HG03108 (cell line): ENCODE measurements around the gene TAF1C.
"Not testable (repeated sequence)": the region's sequence is repeated elsewhere in the genome, so short reads cannot be mapped to it uniquely, and the experiment has no call there.

ENCODE experiments used
- ATAC-seq: cut with Tn5 transposase; IDR thresholded peaks from one replicate; pipeline ENCODE4 v1.9.1; 2021; ENCODE audit warnings: moderate library complexity; ENCODE audit not compliant: unreplicated experiment

The TAF1C gene, protein sequence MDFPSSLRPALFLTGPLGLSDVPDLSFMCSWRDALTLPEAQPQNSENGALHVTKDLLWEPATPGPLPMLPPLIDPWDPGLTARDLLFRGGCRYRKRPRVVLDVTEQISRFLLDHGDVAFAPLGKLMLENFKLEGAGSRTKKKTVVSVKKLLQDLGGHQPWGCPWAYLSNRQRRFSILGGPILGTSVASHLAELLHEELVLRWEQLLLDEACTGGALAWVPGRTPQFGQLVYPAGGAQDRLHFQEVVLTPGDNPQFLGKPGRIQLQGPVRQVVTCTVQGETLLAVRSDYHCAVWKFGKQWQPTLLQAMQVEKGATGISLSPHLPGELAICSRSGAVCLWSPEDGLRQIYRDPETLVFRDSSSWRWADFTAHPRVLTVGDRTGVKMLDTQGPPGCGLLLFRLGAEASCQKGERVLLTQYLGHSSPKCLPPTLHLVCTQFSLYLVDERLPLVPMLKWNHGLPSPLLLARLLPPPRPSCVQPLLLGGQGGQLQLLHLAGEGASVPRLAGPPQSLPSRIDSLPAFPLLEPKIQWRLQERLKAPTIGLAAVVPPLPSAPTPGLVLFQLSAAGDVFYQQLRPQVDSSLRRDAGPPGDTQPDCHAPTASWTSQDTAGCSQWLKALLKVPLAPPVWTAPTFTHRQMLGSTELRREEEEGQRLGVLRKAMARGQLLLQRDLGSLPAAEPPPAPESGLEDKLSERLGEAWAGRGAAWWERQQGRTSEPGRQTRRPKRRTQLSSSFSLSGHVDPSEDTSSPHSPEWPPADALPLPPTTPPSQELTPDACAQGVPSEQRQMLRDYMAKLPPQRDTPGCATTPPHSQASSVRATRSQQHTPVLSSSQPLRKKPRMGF

DNA sequence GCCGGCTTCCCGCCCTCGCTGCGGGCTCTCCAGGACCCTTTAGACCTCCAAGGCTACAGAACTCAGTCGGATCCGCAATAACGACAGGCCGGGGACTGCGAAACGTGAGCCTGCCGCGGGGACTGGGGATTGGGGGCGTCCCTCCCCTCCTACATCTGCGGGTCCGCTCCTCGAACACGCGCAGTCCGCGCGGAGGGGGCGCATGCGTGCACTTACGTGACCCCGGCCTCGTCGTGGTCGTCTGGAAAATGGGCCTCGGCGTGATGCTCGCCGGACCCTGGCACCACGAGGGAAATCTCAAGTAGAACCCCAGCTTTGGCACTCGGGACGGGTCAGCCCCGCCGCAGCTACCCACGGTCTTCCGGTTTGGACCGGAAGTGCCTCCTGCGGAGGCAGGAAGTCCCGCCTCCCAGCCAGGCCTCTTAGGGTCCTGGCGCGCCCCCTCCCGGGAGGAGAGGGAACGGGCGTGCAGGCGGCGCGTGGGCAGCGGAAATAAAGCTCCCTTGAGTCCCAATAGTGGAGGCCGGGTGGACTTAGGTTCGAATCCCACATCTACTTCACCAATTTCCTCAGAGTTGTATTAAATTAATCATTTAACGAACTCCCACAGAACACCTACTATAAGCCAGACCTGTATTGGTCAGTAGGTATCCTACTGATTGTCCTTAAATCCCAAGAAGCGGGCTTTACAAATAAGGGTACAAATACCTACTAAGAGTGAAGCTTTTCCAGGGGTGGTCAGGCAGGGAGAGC is at the start of gene TAF1C:
TAF1C (minus strand) TSS at position 373 of the 753 bp plus-strand sequence. CDS start 2,069 bp downstream, outside the sequence.
- ATAC-seq, result peak; percentile 94

GRCh38 chr16:84234321-84235241 is 47.7 kb upstream of the TAF1C start:
- ATAC-seq, result no peak

DNA sequence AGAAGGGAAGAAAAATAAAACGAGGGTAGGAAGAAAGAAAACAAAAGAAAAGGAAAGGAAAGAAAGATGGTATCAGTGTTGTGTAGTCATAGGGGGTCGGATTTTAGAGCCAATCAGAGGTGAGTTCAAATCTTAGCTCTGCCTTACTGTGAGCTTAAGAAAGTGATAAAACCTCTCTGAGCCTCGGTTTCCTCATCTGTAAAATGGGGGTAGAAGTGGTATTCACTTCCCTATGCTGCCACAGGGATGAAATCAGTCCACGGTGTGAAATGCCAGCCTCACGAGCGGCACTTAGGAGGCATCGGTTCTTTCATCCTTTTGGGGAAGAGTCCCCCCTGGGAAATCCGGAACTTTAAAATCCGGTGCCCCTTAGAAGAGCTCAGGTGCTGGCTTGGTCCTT is 46.9 kb upstream of the TAF1C start:
- no peak for ATAC-seq

DNA sequence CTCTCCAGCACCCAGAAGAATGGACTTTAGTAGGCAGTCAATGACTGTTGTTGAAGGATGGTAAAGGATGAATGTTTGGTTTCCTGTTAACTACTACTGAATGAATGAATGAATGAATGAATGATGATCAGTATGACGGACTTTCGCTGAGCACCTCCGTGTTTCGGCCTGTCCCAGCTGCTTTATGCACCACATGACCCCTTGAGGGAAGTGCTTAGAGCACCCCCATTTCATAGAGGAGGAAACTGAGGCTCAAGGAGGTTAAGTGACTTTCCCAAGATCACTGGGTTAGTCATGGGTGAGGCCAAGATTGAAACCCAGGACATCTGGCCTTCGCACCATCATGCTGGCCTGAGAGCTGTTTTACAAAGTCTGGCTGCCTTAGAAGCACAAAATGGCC is 46.1 kb upstream of the TAF1C start:
- ATAC-seq, result no peak

- ATAC-seq, result no peak
Measured at GRCh38 chr16:84232060-84232459, 45.2 kb upstream of the TAF1C start.

- ATAC-seq, result no peak
Measured at GRCh38 chr16:84229471-84229870, 42.6 kb upstream of the TAF1C start.

GRCh38 chr16:84228256-84228838 is 41.5 kb upstream of the TAF1C start:
- ATAC-seq, result no peak

DNA sequence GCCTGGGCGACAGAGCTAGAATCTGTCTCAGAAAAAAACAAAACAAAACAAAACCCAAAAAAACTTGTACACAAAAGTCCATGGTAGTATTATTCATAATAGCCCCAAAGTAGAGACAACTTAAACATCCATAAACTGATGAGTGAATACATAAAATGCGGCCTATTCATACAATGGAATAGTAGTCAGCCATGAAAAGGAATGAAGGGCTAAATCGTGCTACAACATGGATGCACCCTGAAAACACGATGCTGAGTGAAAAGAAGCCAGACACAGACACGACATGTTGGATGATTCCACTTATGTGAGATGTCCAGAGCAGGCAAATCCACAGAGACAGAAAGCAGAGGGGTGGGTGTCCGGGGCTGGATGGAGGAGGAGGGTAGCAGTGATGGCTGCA is 40.7 kb upstream of the TAF1C start:
- ATAC-seq, result no peak

DNA sequence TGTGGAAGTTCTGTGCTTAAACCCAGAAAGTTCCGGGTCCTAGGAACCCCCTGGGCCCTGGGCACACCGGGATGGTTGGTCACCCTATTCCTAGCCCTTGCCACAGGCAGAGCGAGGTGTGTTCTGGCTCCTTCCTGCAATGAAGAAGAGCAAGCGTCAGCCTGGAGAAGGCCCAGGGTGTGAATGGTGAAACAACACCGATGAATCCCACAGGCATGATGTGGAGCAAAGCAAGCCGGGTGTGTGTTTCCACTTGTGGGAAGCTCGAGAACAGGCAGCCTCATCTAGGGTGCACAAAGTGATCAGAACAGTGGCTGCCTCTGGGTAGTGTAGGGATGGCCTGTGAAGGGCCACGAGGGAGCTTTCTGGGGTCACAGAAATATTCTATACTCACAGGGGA is 39.2 kb upstream of the TAF1C start:
- ATAC-seq, result no peak

DNA sequence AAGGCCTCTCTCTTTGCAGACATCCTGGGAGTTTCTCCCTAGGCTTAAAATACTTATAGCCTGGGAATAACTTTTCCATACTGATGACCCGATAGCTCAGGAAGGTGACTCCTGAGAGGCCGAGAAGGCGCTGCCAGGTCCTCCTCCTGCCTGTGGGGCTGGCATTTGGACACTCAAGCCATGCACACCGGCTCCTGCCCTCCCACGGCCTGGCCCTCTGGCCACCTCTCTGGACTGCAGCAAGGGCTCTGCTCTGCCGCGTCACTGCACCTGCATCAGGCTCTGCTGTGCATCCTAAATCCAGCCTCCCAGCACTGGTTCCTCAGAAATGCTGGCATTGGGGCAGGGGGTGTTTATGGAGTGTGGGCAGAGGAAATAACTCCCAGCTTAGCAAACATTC is 38.7 kb upstream of the TAF1C start:
- no peak for ATAC-seq

GRCh38 chr16:84225126-84225525 is 38.3 kb upstream of the TAF1C start:
- ATAC-seq, result no peak

GRCh38 chr16:84224554-84224953 is 37.7 kb upstream of the TAF1C start:
- ATAC-seq, result no peak

DNA sequence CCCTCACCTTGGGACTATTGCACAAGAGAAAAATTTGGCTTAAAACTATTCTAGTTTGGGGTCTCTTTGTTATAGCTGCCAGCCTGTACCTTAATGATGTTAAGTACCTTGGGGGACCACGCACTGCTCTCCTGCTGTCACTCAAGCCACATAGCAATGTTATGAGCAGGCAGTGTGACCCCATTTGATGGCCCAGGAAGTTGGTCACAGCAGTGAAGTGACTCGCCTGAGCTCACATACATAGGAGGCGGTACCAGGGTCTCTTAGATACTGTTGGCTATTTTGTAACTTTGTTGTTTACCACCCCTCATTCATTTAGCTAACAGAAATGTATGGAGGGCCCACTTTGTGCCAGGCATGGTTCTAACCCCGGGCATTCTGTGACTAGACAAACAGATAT is 36.6 kb upstream of the TAF1C start:
- no peak for ATAC-seq

GRCh38 chr16:84220851-84221250 is 34.0 kb upstream of the TAF1C start:
- no peak for ATAC-seq

GRCh38 chr16:84218956-84219355 is 32.1 kb upstream of the TAF1C start:
- ATAC-seq, result no peak

DNA sequence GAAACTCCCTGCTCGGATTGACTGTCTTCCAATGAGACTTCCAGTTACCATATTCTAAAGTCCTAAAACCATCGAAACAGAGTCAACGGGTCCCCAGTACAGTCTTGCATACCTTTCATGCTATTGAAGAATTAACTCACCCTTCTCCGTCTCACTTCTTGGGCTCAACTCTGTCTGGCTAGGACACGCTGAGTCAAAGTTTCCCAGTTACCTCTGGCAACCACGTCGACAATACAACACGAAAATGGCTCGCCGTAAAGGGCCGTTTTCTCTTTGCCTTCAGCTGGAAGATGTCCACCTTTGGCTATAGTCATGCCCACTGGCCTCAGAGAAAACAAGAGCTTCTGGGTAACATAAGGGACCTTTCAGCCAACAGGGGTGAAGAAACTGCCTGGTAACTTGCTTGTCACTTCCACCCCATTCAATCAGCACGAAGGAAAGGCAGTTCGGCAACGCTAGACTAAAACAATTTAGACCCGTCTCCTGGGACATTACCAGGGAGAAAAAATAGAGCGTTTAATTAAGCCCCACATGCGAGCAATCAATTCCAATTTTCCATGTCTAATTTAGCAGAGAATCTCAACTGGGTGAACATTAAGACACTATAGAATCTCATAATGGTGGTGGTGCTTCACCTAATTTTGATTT is 31.4 kb upstream of the TAF1C start:
- no peak for ATAC-seq

DNA sequence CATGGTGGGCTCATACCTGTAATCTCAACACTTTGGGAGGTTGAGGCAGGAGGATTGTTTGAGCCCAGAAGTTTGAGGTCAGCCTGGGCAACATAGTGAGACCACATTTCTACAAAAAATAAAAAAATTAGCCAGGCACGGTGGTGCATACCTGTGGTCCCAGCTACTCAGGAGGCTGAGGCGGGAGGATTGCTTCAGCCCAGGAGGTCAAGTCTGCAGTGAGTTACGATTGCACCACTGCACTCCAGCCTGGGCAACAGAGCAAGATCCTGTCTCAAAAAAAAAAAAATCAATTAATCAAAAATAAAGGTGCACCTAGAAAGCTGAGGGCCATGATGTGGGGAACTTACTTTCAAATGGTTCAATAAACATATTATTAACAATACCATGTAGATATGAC is 29.3 kb upstream of the TAF1C start:
- ATAC-seq, result not testable (repeated sequence)

- no peak for ATAC-seq
Measured at GRCh38 chr16:84215531-84215930, 28.7 kb upstream of the TAF1C start.

DNA sequence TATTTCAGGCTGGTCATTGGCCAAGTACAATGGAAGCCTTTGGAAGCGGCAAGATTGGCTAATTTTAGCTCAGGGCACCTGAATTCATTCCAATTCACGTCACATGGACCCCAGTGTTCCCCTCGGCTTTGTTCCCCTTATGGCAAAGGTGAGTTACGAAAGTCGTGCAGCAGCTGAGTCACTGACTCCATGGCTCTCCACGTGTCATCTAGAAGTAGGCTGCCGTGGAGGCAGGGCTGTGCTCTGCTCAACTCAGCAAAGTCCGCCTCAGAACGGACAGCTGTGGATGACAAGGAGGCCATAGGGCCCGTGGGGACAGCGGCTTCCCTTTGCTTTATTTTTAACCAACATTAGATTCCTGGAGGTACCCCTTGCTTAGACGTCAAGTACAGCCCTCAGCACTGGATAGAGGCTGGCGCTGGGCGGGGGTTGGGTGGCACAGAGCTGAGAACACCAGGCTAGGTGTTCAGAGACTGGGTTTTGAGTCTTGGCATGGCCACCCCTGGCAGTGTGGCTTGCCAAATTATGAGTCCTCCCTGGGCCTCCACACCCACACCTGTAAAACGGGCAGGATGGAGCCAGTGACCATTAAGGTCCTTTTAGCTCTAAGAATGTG is 27.7 kb upstream of the TAF1C start:
- ATAC-seq, result no peak
